B cell (primary cell): ENCODE data around the gene NELFA. TPM values are rescaled to one million over a fixed set of nuclear protein-coding genes. Genes with fewer than 3 reads are reported as not detected.

ENCODE experiments used
- ATAC-seq: fragments of 200-7000 bp; cut with Tn5 transposase; one replicate; pipeline ENCODE4 v1.10.0; 2021; ENCODE audit warnings: low read depth, mild to moderate bottlenecking, moderate number of reproducible peaks, moderate library complexity
- CTCF ChIA-PET: fragments of 350-600 bp; sonication (Branson Sonifier 250); formaldehyde crosslinking; loops from one replicate; lab custom pipeline; 2021; ENCODE audit warnings: antibody characterized with exemption, inconsistent platforms; lab: Charles Lee
- POLR2A ChIA-PET: fragments of 350-600 bp; sonication (Branson Sonifier 250); formaldehyde crosslinking; loops from one replicate; lab custom pipeline; 2021; ENCODE audit warnings: antibody characterized with exemption; lab: Charles Lee
- DNase-seq: peaks from one replicate; pipeline ENCODE4 v3.0.0; 2013
- H2AFZ ChIP-seq: 2 replicates; pipeline ENCODE4 v1.6.1; 2012; ENCODE audit warnings: mild to moderate bottlenecking, low read depth, low read length; ENCODE audit not compliant: insufficient read depth, poor library complexity, severe bottlenecking
- H3K27ac ChIP-seq, 2 donors: 1 replicate in 1 of 2; 2 replicates in 1 of 2; pipeline ENCODE4 v1.5.1; 2012 to 2013; ENCODE audit warnings: low read length in 2 of 2, mild to moderate bottlenecking in 2 of 2, moderate library complexity in 1 of 2
- H3K27me3 ChIP-seq, 4 experiments: fragments of 200-600 bp in 1 of 4; sonication (generic) in 1 of 4; replicated peaks in 1 of 4; 1 replicate in 2 of 4; 2 replicates in 2 of 4; pipeline versions ENCODE4 v1.6.1 to v1.7.0; 2013 to 2016; ENCODE audit warnings: low read length in 3 of 4, mild to moderate bottlenecking in 2 of 4, mixed read lengths in 1 of 4, moderate library complexity in 1 of 4; ENCODE audit not compliant: insufficient read depth in 4 of 4, control insufficient read depth in 3 of 4; ENCODE audit errors: control extremely low read depth in 1 of 4
- H3K36me3 ChIP-seq, 2 experiments: replicated peaks in 1 of 2; 1 replicate in 1 of 2; 2 replicates in 1 of 2; pipeline versions ENCODE4 v1.6.1 to v1.7.1; 2013; ENCODE audit warnings: low read length in 1 of 2; ENCODE audit not compliant: insufficient read depth in 2 of 2, control insufficient read depth in 1 of 2; ENCODE audit errors: control extremely low read depth in 1 of 2, extremely low read depth in 1 of 2
- H3K4me1 ChIP-seq, 2 donors: fragments of 200-600 bp in 1 of 2; sonication (generic) in 1 of 2; 1 replicate in 1 of 2; 2 replicates in 1 of 2; pipeline versions ENCODE4 v1.5.1 to v1.6.1; 2013 to 2017; ENCODE audit warnings: low read length in 2 of 2; ENCODE audit not compliant: control insufficient read depth in 2 of 2, insufficient read depth in 2 of 2
- H3K4me2 ChIP-seq: replicated peaks from 2 replicates; pipeline ENCODE3; 2012; ENCODE audit warnings: mild to moderate bottlenecking, low read depth, low read length; ENCODE audit not compliant: poor library complexity, severe bottlenecking
- H3K4me3 ChIP-seq, 5 experiments: fragments of 200-600 bp in 1 of 5; sonication (generic) in 1 of 5; 1 replicate in 3 of 5; 2 replicates in 2 of 5; pipeline versions ENCODE4 v1.5.1 to v1.7.0; 2011 to 2016; ENCODE audit warnings: low read length in 4 of 5, mild to moderate bottlenecking in 4 of 5, low read depth in 2 of 5, control low read depth in 1 of 5, moderate library complexity in 1 of 5; ENCODE audit not compliant: insufficient read depth in 1 of 5; ENCODE audit errors: control extremely low read depth in 1 of 5, extremely low read depth in 1 of 5
- H3K79me2 ChIP-seq: fragments of 200-600 bp; sonication (generic); one replicate; pipeline ENCODE4 v1.6.0; 2016; ENCODE audit warnings: low read length; ENCODE audit not compliant: control insufficient read depth, insufficient read depth
- H3K9ac ChIP-seq: fragments of 200-600 bp; sonication (generic); 2 replicates; pipeline ENCODE4 v1.6.1; 2017; ENCODE audit warnings: mild to moderate bottlenecking, low read length, moderate library complexity
- H3K9me3 ChIP-seq, 3 donors: one replicate each; pipeline versions ENCODE4 v1.6.1 to v1.7.1; 2013; ENCODE audit warnings: low read length in 2 of 3; ENCODE audit not compliant: control insufficient read depth in 2 of 3, insufficient read depth in 1 of 3; ENCODE audit errors: control extremely low read depth in 1 of 3
- H4K20me1 ChIP-seq: 2 replicates; pipeline ENCODE4 v1.6.0; 2012; ENCODE audit warnings: mild to moderate bottlenecking, low read length; ENCODE audit not compliant: insufficient read depth, control insufficient read depth, poor library complexity, severe bottlenecking
- H3K27ac Mint-ChIP-seq: one replicate; pipeline ENCODE4 v1.8.0; 2021; ENCODE audit warnings: mixed read lengths
- H3K27me3 Mint-ChIP-seq: one replicate; pipeline ENCODE4 v1.8.0; 2021; ENCODE audit warnings: mixed read lengths
- H3K4me1 Mint-ChIP-seq: one replicate; pipeline ENCODE4 v1.8.0; 2021; ENCODE audit warnings: mixed read lengths
- H3K4me3 Mint-ChIP-seq: one replicate; pipeline ENCODE4 v1.8.0; 2021; ENCODE audit warnings: mixed read lengths
- H3K9me3 Mint-ChIP-seq: one replicate; pipeline ENCODE4 v1.8.0; 2022; ENCODE audit warnings: mixed read lengths; ENCODE audit not compliant: insufficient read depth
- EZH2 ChIP-seq: IDR thresholded peaks from 2 replicates; pipeline ENCODE4 v1.6.1; 2012; ENCODE audit warnings: borderline replicate concordance, low read depth, mild to moderate bottlenecking, moderate library complexity, low read length; ENCODE audit not compliant: insufficient read depth, poor library complexity, severe bottlenecking
- WGBS: methylation state at CpG from one replicate; pipeline ENCODE4 v1.1.5; 2013; ENCODE audit warnings: missing lambda C conversion rate; ENCODE audit not compliant: insufficient coverage; 5-methylcytosine and 5-hydroxymethylcytosine counted together
- intact Hi-C: fragments of 100-400 bp; cut with micrococcal nuclease; formaldehyde crosslinking; loops from one replicate; pipeline ENCODE4 v1.10.0; 2022
- polyA plus RNA-seq: library from polyadenylated mRNA; depleted of rRNA; stranded (reverse); fragments of >200 nt; gene quantifications from 2 replicates; pipeline ENCODE4 v1.2.3, GENCODE V29; 2012
- total RNA-seq, 2 donors: library from RNA; stranded (reverse); fragments of 120-200 nt in 1 of 2; gene quantifications; 1 replicate in 1 of 2; 2 replicates in 1 of 2; pipeline versions ENCODE4 v1.2.3 to v1.2.4, GENCODE V29; 2013 to 2022
- TF ChIP-seq, protein P1 (sequence below): fragments of 200-600 bp; IDR thresholded peaks from one replicate; pipeline ENCODE4 v1.8.0; 2022; ENCODE audit warnings: antibody characterized with exemption, mild to moderate bottlenecking

Gene NELFA
- total and polyA plus RNA-seq, 2 donors (not counting 1 experiment from before 2014, with no cell fraction given), result 42.8 to 60.7 TPM

DNA sequence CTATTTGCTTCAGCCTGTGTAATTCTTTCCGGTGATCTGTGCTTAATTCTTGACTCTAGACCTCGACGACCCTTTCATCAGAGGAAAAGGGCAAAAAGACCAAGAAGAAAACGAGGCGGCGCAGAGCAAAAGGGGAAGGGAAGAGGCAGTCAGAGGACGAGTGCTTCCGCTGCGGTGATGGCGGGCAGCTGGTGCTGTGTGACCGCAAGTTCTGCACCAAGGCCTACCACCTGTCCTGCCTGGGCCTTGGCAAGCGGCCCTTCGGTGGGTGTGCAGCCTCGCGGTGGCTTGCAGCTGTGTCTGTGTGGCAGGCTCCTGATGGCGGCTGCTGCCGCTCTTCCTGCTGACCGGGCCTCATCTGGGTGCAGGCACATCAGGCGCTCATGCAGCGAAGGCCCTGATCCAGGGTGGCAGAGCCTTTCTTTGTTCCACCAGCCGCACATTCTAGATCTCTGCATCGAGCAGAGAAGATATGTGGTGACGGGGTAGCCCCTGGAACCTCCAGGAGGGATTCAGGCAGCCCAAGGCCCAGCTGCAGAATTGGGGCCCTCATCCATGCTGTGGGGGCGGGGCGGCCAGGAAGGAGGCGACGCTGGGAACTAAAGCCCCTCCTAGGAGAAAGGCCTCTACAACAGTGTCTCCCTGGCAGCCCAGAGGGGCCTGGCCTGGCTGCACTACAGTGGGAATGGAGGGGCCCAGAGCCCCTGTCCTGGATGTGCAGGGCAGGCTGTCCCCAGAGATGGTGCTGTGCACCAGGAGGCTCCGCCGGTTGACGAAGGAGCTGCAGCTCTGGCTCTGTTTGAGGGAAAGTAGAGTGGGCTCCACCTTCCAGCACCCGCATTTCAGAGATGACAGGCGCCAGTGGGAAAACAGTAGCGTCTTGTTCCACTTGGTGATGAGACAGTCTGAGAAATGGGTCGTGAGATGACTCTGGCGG, 32.1 kb downstream of the NELFA start:
- no peak overlapping the region for H3K4me3 Mint-ChIP-seq
- no peak overlapping the region for H3K4me2 ChIP-seq
- H3K27me3 ChIP-seq, result no peaks in the 10 kb centered on the region
- no peak overlapping the region for H3K9ac ChIP-seq
- H3K9me3 Mint-ChIP-seq, result no peaks in the 10 kb centered on the region
- no peaks in the 10 kb centered on the region for H3K4me1 Mint-ChIP-seq
- ChIA-PET CTCF (no interaction called here), POLR2A (no interaction called here)
- H3K9me3 ChIP-seq, result no peaks in the 10 kb centered on the region
- no peak for TF ChIP-seq EZH2
- TF ChIP-seq, protein P1, sequence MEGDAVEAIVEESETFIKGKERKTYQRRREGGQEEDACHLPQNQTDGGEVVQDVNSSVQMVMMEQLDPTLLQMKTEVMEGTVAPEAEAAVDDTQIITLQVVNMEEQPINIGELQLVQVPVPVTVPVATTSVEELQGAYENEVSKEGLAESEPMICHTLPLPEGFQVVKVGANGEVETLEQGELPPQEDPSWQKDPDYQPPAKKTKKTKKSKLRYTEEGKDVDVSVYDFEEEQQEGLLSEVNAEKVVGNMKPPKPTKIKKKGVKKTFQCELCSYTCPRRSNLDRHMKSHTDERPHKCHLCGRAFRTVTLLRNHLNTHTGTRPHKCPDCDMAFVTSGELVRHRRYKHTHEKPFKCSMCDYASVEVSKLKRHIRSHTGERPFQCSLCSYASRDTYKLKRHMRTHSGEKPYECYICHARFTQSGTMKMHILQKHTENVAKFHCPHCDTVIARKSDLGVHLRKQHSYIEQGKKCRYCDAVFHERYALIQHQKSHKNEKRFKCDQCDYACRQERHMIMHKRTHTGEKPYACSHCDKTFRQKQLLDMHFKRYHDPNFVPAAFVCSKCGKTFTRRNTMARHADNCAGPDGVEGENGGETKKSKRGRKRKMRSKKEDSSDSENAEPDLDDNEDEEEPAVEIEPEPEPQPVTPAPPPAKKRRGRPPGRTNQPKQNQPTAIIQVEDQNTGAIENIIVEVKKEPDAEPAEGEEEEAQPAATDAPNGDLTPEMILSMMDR, result no peak
- peaks cover 0 to 51% of the 10 kb centered on the region in 2 experiments for H3K36me3 ChIP-seq
- H3K27me3 Mint-ChIP-seq, result no peaks in the 10 kb centered on the region
- WGBS, result 98% methylated on average over 35 of the region's 35 CpGs
- H3K4me3 ChIP-seq, result no peak overlapping the region
- no peaks in the 10 kb centered on the region for H3K79me2 ChIP-seq
- intact Hi-C loops, result no loop called here
- H4K20me1 ChIP-seq, result no peaks in the 10 kb centered on the region
- no peaks in the 10 kb centered on the region for H3K4me1 ChIP-seq
- DNase-seq, result no peak
- no peak overlapping the region for H2AFZ ChIP-seq
- no peak overlapping the region for H3K27ac ChIP-seq
- ATAC-seq, result no peak
- no peak overlapping the region for H3K27ac Mint-ChIP-seq

DNA sequence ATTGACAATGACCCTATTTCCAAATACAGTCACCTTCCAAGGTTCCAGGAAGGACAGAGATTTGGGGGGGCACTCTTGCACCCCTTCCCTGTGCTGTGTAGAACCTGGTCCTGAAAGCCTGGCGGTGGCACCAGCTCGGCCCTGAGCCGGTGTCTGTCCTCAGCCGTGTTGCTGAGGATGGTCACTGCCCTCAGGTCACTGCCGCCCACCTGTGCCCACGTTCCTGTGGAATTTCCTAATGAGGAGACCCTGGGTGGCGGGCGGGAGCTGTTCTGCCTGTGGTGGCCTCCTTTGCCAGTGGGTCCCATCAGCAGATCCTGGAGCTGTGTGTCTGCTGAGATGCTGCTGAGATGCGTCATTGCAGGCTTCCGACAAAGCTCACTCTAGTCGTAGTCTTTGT, 32.9 kb downstream of the NELFA start:
- POLR2A ChIA-PET, result no interaction called here
- H3K36me3 ChIP-seq, result peaks cover 0 to 43% of the 10 kb centered on the region in 2 experiments
- no peak overlapping the region for H3K27ac Mint-ChIP-seq
- ATAC-seq (no peak), DNase-seq (no peak)
- no peaks in the 10 kb centered on the region for H3K27me3 ChIP-seq
- no peaks in the 10 kb centered on the region for H3K9me3 ChIP-seq
- H4K20me1 ChIP-seq, result no peaks in the 10 kb centered on the region
- no peaks in the 10 kb centered on the region for H3K79me2 ChIP-seq
- no peak overlapping the region for H3K9ac ChIP-seq
- intact Hi-C loops, result no loop called here
- no peaks in the 10 kb centered on the region for H3K27me3 Mint-ChIP-seq
- 97% methylated on average over 11 of the region's 11 CpGs for WGBS
- H3K4me3 ChIP-seq, result no peak overlapping the region
- no peak overlapping the region for H3K27ac ChIP-seq
- TF ChIP-seq EZH2, result no peak
- TF ChIP-seq, protein P1, result no peak
- no peaks in the 10 kb centered on the region for H3K4me1 ChIP-seq
- no peaks in the 10 kb centered on the region for H3K9me3 Mint-ChIP-seq
- CTCF ChIA-PET, result no interaction called here
- no peaks in the 10 kb centered on the region for H3K4me1 Mint-ChIP-seq
- no peak overlapping the region for H3K4me3 Mint-ChIP-seq
- no peak overlapping the region for H3K4me2 ChIP-seq
- H2AFZ ChIP-seq, result no peak overlapping the region
